ENCODE measurements around the gene PLIN3.
"Not testable (repeated sequence)": the region's sequence is repeated elsewhere in the genome, so short reads cannot be mapped to it uniquely, and the experiment has no call there.

PLIN3 gene

DNA sequence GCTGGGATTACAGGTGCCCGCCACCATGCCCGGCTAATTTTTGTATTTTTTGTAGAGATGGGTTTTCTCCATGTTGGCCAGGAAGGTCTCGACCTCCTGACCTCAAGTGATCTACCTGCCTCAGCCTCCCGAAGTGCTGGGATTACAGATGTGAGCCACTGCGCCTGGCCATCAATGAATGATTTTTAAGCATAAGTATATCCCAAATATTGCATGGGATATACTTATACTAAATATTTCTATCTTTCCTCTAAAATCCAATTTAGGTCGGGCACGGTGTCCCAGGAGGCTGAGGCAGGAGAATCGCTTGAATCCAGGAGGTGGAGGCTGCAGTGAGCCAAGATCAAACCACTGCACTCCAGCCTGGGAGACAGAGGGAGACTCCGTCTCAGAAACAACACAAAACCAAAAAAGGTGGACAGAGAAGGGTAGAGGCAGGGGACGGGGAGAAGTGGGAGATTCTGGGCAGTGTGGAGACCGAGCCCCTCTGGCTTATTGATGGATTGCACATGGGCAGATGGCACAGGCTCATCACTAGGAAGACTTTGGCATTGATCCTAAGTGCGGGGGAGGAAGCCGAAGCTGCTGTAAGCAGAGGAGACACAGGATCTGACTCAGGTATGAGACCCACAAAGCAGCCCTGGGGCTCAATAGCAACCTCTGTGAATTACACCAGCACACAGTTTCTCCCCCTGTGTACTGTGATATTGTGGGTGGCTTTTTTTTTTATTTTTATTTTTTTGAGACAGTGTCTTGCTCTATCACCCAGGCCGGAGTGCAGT lies 21.8 kb upstream of the PLIN3 start:
- no peak for DNase-seq

DNA sequence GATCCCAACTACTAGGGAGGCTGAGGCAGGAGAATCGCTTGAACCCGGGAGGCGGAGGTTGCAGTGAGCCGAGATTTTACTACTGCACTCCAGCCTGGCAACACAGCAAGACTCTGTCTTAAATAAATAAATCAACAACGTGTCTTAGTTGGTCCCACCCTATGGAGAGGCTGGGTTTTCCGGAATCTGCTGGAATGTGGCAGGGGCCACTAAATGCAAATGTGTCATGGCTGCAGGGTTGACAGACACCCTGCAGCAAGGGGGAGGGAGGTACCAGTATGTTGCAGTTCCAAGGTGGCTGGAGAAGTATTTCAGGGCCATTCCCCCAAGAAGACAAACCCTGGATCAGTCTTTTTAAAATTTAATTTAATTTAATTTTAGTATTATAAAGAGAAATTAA lies 20.3 kb upstream of the PLIN3 start:
- DNase-seq, result not testable (repeated sequence)

DNA sequence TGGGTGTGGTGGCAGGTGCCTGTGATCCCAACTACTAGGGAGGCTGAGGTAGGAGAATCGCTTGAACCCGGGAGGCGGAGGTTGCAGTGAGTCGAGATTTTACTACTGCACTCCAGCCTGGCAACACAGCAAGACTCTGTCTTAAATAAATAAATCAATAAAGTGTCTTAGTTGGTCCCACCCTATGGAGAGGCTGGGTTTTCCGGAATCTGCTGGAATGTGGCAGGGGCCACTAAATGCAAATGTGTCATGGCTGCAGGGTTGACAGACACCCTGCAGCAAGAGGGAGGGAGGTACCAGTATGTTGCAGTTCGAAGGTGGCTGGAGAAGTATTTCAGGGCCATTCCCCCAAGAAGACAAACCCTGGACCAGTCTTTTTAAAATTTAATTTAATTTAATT lies 17.5 kb upstream of the PLIN3 start:
- not testable (repeated sequence) for DNase-seq

DNA sequence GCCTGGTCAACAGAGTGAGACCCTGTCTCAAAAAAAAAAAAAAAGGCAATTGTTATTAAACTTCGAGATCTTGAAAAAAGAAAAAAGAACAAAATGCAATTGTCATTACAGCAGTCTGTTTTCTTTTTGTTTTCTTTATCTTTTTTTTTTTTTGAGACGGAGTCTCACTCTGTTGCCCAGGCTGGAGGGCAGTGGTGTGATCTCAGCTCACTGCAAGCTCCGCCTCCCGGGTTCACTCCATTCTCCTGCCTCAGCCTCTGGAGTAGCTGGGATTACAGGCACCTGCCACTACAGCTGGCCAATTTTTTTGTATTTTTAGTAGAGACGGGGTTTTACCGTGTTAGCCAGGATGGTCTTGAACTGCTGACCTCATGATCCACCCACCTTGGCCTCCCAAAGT lies 15.4 kb upstream of the PLIN3 start:
- DNase-seq, result not testable (repeated sequence)

- DNase-seq, result no peak
Measured at GRCh38 chr19:4879041-4879440, 11.6 kb upstream of the PLIN3 start.

DNA sequence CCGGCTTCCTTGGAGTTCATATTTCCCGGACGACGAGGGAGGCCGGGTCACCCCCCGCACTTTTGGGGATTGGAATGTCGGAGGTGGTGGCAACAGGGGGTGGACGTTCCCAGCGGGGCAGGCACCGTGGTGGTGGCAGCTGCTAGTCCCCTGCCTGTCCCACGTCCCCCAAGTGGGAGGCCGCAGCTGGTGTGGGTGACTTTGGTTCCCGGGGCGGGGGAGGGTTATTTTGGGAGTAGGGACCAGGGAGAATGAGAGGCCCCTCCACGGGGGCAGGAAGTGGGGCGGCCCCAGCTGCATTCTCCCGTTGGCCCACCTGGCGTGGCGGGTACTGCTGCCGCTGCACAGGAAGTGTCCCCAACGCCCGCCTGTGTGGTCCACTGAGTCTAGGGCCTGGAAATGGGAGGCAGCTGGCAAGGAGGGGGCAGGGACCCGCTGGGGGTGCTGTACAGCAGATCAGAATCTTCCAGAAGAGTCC lies 11.1 kb upstream of the PLIN3 start:
- DNase-seq, result no peak

GRCh38 chr19:4877753-4878490 lies 10.5 kb upstream of the PLIN3 start:
- no peak for DNase-seq

DNA sequence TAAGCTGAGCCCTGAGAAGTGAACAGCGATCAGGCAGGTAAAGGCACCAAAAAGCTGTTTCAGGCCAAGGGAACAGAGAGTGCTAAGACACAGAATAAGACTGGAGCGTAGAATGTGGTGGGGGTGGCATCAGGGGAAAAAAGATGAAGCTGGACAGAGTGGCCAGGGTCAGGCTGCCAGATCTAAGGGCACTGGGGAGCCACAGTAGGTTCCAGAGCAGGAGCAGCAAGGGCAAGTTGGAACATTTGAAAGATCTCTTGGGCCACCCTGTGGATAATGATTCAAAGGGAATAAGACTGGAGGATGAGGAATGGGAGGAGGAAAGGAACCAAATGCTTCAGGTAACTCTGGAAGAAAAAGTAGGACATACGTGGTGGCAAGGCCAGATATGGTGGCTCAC lies 6.5 kb upstream of the PLIN3 start:
- DNase-seq, result no peak

- no peak for DNase-seq
Measured at GRCh38 chr19:4871711-4872110, 4.2 kb upstream of the PLIN3 start.

- no peak for DNase-seq
Measured at GRCh38 chr19:4870025-4870700, 2.7 kb upstream of the PLIN3 start.

DNA sequence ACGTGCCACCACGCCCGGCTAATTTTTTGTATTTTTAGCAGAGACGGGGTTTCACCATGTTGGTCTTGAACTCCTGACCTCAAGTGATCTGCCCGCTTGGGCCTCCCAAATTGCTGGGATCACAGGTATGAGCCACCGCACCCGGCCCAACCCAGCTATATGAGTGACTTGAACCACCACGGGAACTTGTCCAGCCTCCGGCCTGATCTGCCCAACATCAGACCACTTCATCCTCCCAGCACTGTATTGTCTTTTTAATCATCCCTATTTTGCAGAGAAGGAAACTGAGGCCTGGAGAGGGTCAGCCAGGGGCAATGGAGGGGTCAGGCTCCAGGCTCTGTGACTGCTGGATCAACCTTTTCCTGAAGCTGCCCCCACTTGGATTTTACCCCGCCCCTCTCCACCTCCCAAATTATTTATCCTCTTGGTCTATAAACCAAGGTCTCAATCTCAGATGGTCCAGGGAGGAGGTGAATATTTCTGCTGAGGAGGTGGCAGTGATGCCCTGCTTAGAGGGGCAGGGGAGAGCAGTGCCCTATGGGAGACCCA lies 893 bp upstream of the PLIN3 start:
- DNase-seq, result no peak

GRCh38 chr19:4866595-4867424 lies 657 bp downstream of the PLIN3 start:
- DNase-seq, result peak; percentile 20

GRCh38 chr19:4861147-4861546 lies 6.3 kb downstream of the PLIN3 start:
- DNase-seq, result no peak

GRCh38 chr19:4859697-4860096 lies 7.8 kb downstream of the PLIN3 start:
- DNase-seq, result no peak

DNA sequence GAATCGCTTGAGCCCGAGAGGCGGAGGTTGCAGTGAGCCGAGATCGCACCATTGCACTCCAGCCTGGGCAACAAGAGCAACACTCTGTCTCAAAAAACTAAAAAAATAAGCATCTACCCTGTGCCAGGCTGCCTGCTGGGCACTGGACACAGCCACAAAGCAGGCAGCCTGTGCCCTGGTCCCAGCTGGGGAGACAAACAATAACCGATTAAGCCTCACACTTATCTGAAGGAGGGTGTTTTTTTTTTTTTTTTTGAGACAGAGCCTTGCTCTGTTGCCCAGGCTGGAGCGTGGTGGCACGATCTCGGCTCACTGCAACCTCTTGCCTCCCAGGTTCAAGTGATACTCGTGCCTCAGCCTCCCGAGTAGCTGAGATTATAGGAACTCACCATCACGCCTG lies 11.0 kb downstream of the PLIN3 start:
- not testable (repeated sequence) for DNase-seq

- DNase-seq, result not testable (repeated sequence)
Measured at GRCh38 chr19:4853506-4853905, 14.0 kb downstream of the PLIN3 start.

GRCh38 chr19:4852484-4852883 lies 15.0 kb downstream of the PLIN3 start:
- no peak for DNase-seq

GRCh38 chr19:4851551-4852290 lies 15.7 kb downstream of the PLIN3 start:
- peak; percentile 77 for DNase-seq

DNA sequence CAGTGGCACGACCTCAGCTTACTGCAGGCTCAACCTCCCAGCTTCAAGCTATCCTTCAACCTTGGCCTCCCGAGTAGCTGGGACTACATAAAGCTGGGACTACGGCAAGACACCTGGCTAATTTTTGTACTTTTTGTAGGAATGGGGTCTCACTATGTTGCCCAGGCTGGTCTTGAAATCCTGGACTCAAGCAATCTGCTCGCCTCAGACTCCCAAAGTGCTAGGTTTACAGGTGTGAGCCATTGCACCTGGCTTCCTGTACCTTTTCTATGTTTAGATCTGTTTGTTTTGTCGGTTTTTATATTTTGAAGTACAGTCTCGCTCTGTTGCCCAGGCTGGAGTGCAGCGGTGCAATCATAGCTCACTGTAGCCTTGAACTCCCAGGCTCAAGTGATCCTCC lies 18.4 kb downstream of the PLIN3 start:
- no peak for DNase-seq

GRCh38 chr19:4847190-4847973 lies 20.1 kb downstream of the PLIN3 start:
- no peak for DNase-seq

- not testable (repeated sequence) for DNase-seq
Measured at GRCh38 chr19:4845975-4846374, 21.5 kb downstream of the PLIN3 start.
